Naive thymus-derived CD4-positive, alpha-beta T cell (primary cell): Measurements from ENCODE around the gene SELL. TPM values are rescaled to one million over a fixed set of nuclear protein-coding genes. Genes with fewer than 3 reads are reported as not detected.

Source experiments
- ATAC-seq: fragments of 150-1000 bp; cut with Tn5 transposase; 2 replicates; pipeline ENCODE4 v1.10.0; 2021; ENCODE audit warnings: mild to moderate bottlenecking, moderate library complexity
- CTCF ChIA-PET: fragments of 350-600 bp; sonication (Branson Sonifier 250); formaldehyde crosslinking; loops from one replicate; lab custom pipeline; 2021; ENCODE audit warnings: antibody characterized with exemption; lab: Charles Lee
- POLR2A ChIA-PET: fragments of 350-600 bp; sonication (Branson Sonifier 250); formaldehyde crosslinking; loops from one replicate; lab custom pipeline; 2021; ENCODE audit warnings: antibody characterized with exemption, inconsistent platforms; lab: Charles Lee
- DNase-seq, 9 donors: peaks; one replicate each; pipeline versions ENCODE4 v3.0.0 to v3.0.0-alpha.2; 2020 to 2022; ENCODE audit warnings: mixed read lengths in 1 of 9
- H3K27ac ChIP-seq: one replicate; pipeline ENCODE4 v1.7.0; 2013; ENCODE audit warnings: mild to moderate bottlenecking, low read depth, low read length, moderate library complexity
- H3K27me3 ChIP-seq, 2 donors: one replicate each; pipeline ENCODE4 v1.7.0; 2013; ENCODE audit warnings: low read length in 2 of 2, mild to moderate bottlenecking in 2 of 2, moderate library complexity in 2 of 2; ENCODE audit not compliant: control insufficient read depth in 2 of 2, insufficient read depth in 2 of 2
- H3K36me3 ChIP-seq, 3 experiments: 1 replicate in 2 of 3; 2 replicates in 1 of 3; pipeline ENCODE4 v1.7.0; 2013; ENCODE audit warnings: low read length in 3 of 3, mild to moderate bottlenecking in 3 of 3, moderate library complexity in 1 of 3; ENCODE audit not compliant: insufficient read depth in 3 of 3, control insufficient read depth in 2 of 3
- H3K4me1 ChIP-seq, 2 donors: one replicate each; pipeline ENCODE4 v1.7.0; 2013; ENCODE audit warnings: low read length in 2 of 2, mild to moderate bottlenecking in 2 of 2, moderate library complexity in 1 of 2; ENCODE audit not compliant: control insufficient read depth in 2 of 2, insufficient read depth in 2 of 2
- H3K4me3 ChIP-seq: 2 replicates; pipeline ENCODE4 v1.7.0; 2013; ENCODE audit warnings: mild to moderate bottlenecking, low read length
- H3K9me3 ChIP-seq, 3 experiments: 1 replicate in 2 of 3; 2 replicates in 1 of 3; pipeline ENCODE4 v1.7.0; 2013; ENCODE audit warnings: low read length in 3 of 3; ENCODE audit not compliant: control insufficient read depth in 2 of 3
- H3K27ac Mint-ChIP-seq, 9 donors: one replicate each; pipeline ENCODE4 v1.8.0; 2020 to 2022; ENCODE audit warnings: mixed read lengths in 9 of 9, mild to moderate bottlenecking in 8 of 9, moderate library complexity in 5 of 9, inconsistent platforms in 2 of 9
- H3K27me3 Mint-ChIP-seq, 5 donors: one replicate each; pipeline ENCODE4 v1.8.0; 2021 to 2022; ENCODE audit warnings: mixed read lengths in 5 of 5, mild to moderate bottlenecking in 1 of 5
- H3K36me3 Mint-ChIP-seq, 5 donors: one replicate each; pipeline ENCODE4 v1.8.0; 2020 to 2022; ENCODE audit warnings: mixed read lengths in 5 of 5, mild to moderate bottlenecking in 3 of 5, inconsistent platforms in 1 of 5
- H3K4me1 Mint-ChIP-seq, 7 donors: one replicate each; pipeline ENCODE4 v1.8.0; 2020 to 2022; ENCODE audit warnings: mixed read lengths in 7 of 7, mild to moderate bottlenecking in 3 of 7, inconsistent platforms in 1 of 7
- H3K4me3 Mint-ChIP-seq, 10 donors: one replicate each; pipeline ENCODE4 v1.8.0; 2020 to 2022; ENCODE audit warnings: mild to moderate bottlenecking in 10 of 10, mixed read lengths in 10 of 10, moderate library complexity in 6 of 10, inconsistent platforms in 2 of 10
- H3K9me3 Mint-ChIP-seq, 11 donors: one replicate each; pipeline ENCODE4 v1.8.0; 2020 to 2022; ENCODE audit warnings: mixed read lengths in 11 of 11, mild to moderate bottlenecking in 4 of 11, inconsistent platforms in 1 of 11, moderate library complexity in 1 of 11
- intact Hi-C, 2 donors: fragments of 100-400 bp; cut with micrococcal nuclease; formaldehyde crosslinking; loops; one replicate each; pipeline ENCODE4 v1.15.1; 2023
- polyA plus RNA-seq, 2 donors: library from polyadenylated mRNA; unstranded; fragments of 300-500 nt; fragmentation: Illumina TruSeq; gene quantifications; one replicate each; pipeline ENCODE4 v1.2.3, GENCODE V29; 2021
- total RNA-seq, 6 experiments: library from RNA in 5 of 6; stranded (reverse) in 5 of 6; gene quantifications; 1 replicate in 5 of 6; 2 replicates in 1 of 6; pipeline ENCODE4 v1.2.3 and lab custom pipeline; 2021 to 2026

The SELL gene
- total and polyA plus RNA-seq, 7 experiments from 2014 or later = 303 to 2,521 (median 582) TPM

DNA sequence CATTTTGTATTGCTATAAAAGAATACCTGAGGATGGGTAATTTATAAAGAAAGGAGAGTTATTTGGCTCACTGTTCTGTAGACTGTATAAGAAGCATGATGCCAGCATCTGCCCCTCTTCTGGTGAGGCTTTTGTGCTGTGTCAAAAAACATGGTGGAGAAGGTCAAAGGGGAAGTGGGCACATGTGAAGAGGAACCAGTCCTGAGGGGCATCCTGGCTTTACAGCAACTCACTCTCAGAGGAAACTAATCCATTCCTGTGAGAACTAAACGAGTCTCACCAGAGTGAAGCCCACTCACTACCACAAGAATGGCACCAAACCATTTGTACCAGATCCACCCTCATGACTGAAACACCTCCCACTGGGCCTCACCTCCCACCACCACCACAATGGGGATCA, 62.7 kb downstream of the SELL start:
- POLR2A ChIA-PET = no interaction called here
- no peak overlapping the region for H3K4me3 ChIP-seq
- no peaks in the 10 kb centered on the region for H3K36me3 ChIP-seq
- Mint-ChIP-seq H3K4me1 (peaks cover 18 to 55% (median 46%) of the 10 kb centered on the region in 7 donors), H3K9me3 (peaks cover 0 to 7% (median 0%) of the 10 kb centered on the region in 11 donors), H3K27me3 (no peaks in the 10 kb centered on the region), H3K4me3 (peak overlapping the region in 8 of 10 donors; percentile 10 to 74 (median 62)), H3K36me3 (peaks cover 0 to 16% (median 6%) of the 10 kb centered on the region in 5 donors), H3K27ac (peak overlapping the region in 8 of 9 donors; percentile 65 to 94 (median 88))
- H3K27me3 ChIP-seq = no peaks in the 10 kb centered on the region
- peak overlapping the region; percentile 17 for H3K27ac ChIP-seq
- CTCF ChIA-PET = no interaction called here
- H3K9me3 ChIP-seq = no peaks in the 10 kb centered on the region
- no peak for ATAC-seq
- intact Hi-C loops = loop anchor here in 1 of 2 donors (2.0 kb wide), 1 partner anchor 62 kb away; the partner anchor contains the start of gene SELL
- DNase-seq = no peak
- H3K4me1 ChIP-seq = peaks cover 14 to 28% of the 10 kb centered on the region in 2 donors

DNA sequence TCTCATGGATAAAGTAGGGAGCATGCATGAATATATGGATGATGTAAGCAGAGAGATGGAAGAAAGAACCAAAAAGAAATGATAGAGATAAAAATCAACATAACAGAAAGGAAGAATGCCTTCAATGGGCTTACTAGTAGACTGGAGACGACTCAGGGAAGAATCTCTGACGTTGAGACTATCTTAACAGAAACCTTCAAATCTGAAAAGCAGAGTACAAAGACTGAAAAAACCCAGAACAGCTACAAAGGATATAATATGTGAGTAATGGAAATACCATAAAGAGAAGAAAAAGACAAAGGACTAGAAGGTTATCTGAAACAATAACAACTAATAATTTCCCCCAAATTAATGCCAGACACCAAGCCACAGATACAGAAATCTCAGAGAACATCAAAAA, 63.2 kb downstream of the SELL start:
- Histone ChIP-seq H3K27ac (no peak overlapping the region), H3K36me3 (no peaks in the 10 kb centered on the region), H3K4me3 (no peak overlapping the region), H3K9me3 (no peaks in the 10 kb centered on the region), H3K4me1 (peaks cover 14 to 28% of the 10 kb centered on the region in 2 donors), H3K27me3 (no peaks in the 10 kb centered on the region)
- no peak for DNase-seq
- H3K27me3 Mint-ChIP-seq = no peaks in the 10 kb centered on the region
- H3K36me3 Mint-ChIP-seq = peaks cover 0 to 16% (median 6%) of the 10 kb centered on the region in 5 donors
- ChIA-PET POLR2A (interaction anchor here (0.7 to 2.8 kb wide), 4 partner anchors 14 to 51 kb away, joined by 3 to 10 read pairs (median 4); no protein-coding TSS in a partner anchor), CTCF (interaction anchor here (2.1 kb wide), 1 partner anchor 46 kb away, joined by 8 read pairs; no protein-coding TSS in a partner anchor)
- H3K4me1 Mint-ChIP-seq = peaks cover 18 to 55% (median 42%) of the 10 kb centered on the region in 7 donors
- intact Hi-C loops = loop anchor here in 1 of 2 donors (2.0 kb wide), 1 partner anchor 63 kb away; the partner anchor contains the start of gene SELL
- H3K27ac Mint-ChIP-seq = peak overlapping the region in 8 of 9 donors; percentile 65 to 94 (median 88)
- H3K9me3 Mint-ChIP-seq = peaks cover 0 to 7% (median 0%) of the 10 kb centered on the region in 11 donors
- H3K4me3 Mint-ChIP-seq = peak overlapping the region in 8 of 10 donors; percentile 42 to 74 (median 62)
- ATAC-seq = no peak

DNA sequence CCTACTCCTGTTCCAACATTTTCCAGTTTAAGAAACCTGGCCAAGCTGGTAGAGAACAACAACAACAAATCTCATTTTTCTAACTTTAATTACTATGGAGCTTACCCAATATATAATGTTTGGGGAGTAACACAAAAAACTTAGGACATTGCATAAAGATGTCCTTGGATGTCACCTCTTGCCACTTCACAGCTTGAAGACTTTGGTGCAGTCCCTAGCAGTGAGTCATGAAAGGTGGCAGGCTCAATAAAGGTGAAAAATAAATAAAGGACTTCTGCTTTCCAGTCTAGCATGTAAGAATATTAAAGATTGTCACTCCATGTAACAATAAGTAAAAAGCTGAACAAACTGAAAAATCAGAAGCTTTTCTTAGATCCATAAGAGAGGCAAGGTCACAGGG, 63.9 kb downstream of the SELL start:
- no peaks in the 10 kb centered on the region for H3K27me3 Mint-ChIP-seq
- H3K27me3 ChIP-seq = no peaks in the 10 kb centered on the region
- H3K4me1 ChIP-seq = peaks cover 14 to 28% of the 10 kb centered on the region in 2 donors
- ATAC-seq = no peak
- H3K9me3 ChIP-seq = no peaks in the 10 kb centered on the region
- ChIA-PET POLR2A (interaction anchor here (0.7 to 2.8 kb wide), 5 partner anchors 11 to 55 kb away, joined by 3 to 10 read pairs (median 4); no protein-coding TSS in a partner anchor), CTCF (interaction anchor here (0.6 to 2.1 kb wide), 2 partner anchors 46 to 100 kb away, joined by 3 to 8 read pairs; no protein-coding TSS in a partner anchor)
- H3K4me3 Mint-ChIP-seq = peak overlapping the region in 3 of 10 donors; percentile 56 to 64 (median 62)
- peaks cover 0 to 16% (median 6%) of the 10 kb centered on the region in 5 donors for H3K36me3 Mint-ChIP-seq
- DNase-seq = no peak
- intact Hi-C loops = no loop called here
- H3K27ac Mint-ChIP-seq = peak overlapping the region in 7 of 9 donors; percentile 69 to 94 (median 90)
- H3K4me1 Mint-ChIP-seq = peaks cover 18 to 55% (median 45%) of the 10 kb centered on the region in 7 donors
- no peak overlapping the region for H3K27ac ChIP-seq
- peaks cover 0 to 7% (median 0%) of the 10 kb centered on the region in 11 donors for H3K9me3 Mint-ChIP-seq
- no peak overlapping the region for H3K4me3 ChIP-seq
- H3K36me3 ChIP-seq = no peaks in the 10 kb centered on the region

DNA sequence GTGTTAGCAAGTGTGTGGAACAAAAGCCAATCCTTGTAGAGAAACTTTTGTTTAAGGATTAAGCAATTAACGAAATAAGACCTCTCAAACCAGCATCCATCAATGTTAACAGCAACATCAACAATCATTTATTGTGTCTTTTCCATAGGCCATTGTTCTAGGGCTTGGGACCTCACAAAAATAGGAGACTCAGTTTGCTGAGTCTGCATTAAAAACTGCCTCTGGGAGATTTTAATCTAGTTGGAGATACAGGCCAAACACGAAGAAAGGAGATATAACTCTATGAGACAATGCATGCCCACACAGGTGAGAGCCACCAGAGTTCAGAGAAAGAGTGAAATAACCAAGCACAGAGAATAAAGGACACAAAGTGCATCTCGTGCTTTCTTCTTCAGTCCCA, 67.1 kb downstream of the SELL start:
- intact Hi-C loops = loop anchor here in 1 of 2 donors (2.0 kb wide), 1 partner anchor 13 kb away; the partner anchor contains the start of gene SELP
- no peaks in the 10 kb centered on the region for H3K9me3 ChIP-seq
- Mint-ChIP-seq H3K36me3 (peaks cover 0 to 14% (median 6%) of the 10 kb centered on the region in 5 donors), H3K27me3 (no peaks in the 10 kb centered on the region), H3K4me3 (no peak overlapping the region), H3K9me3 (peaks cover 0 to 9% (median 3%) of the 10 kb centered on the region in 11 donors), H3K4me1 (peaks cover 8 to 49% (median 41%) of the 10 kb centered on the region in 7 donors), H3K27ac (peak overlapping the region in 3 of 9 donors; percentile 43 to 69 (median 51))
- no peak overlapping the region for H3K4me3 ChIP-seq
- H3K4me1 ChIP-seq = peaks cover 11 to 20% of the 10 kb centered on the region in 2 donors
- DNase-seq (no peak), ATAC-seq (no peak)
- ChIA-PET CTCF (interaction anchor here (0.5 to 0.8 kb wide), 2 partner anchors 18 to 29 kb away, joined by 3 to 4 read pairs; no protein-coding TSS in a partner anchor), POLR2A (interaction anchor here (4.1 kb wide), 1 partner anchor 17 kb away, joined by 25 read pairs; the partner anchor contains the start of gene SELP)
- H3K36me3 ChIP-seq = no peaks in the 10 kb centered on the region
- no peak overlapping the region for H3K27ac ChIP-seq
- H3K27me3 ChIP-seq = no peaks in the 10 kb centered on the region

Other genes with a start within 250 kb of the SELL start
- 1 to 10 TPM; 3.7 to 5.9 (median 4.8) TPM for gene SLC19A2, start 225.7 kb downstream of the SELL start, total RNA-seq
- gene SLC19A2, start 225.7 kb downstream of the SELL start, polyA plus RNA-seq = under 1 TPM; 0.53 to 0.66 TPM
- gene F5, start 125.1 kb downstream of the SELL start, total RNA-seq = 10 to 100 TPM in 2 of 5 experiments, 1 to 10 TPM in 3; 3.7 to 14.6 (median 5.7) TPM
- 1 to 10 TPM; 1.2 to 2.8 TPM for gene F5, start 125.1 kb downstream of the SELL start, polyA plus RNA-seq
- gene SELP, start 81.5 kb downstream of the SELL start, total RNA-seq = 1 to 10 TPM in 4 of 5 experiments, under 1 TPM in 1; 0.27 to 3.2 (median 2.3) TPM
- gene SELP, start 81.5 kb downstream of the SELL start, polyA plus RNA-seq = under 1 TPM; 0.39 to 0.50 TPM
- gene SELE, start 22.5 kb upstream of the SELL start, total RNA-seq = not detected
- gene SELE, start 22.5 kb upstream of the SELL start, polyA plus RNA-seq = not detected
- 10 to 100 TPM in 3 of 5 experiments, 1 to 10 TPM in 2; 4.9 to 21.1 (median 13.4) TPM for gene METTL18, start 83.3 kb upstream of the SELL start, total RNA-seq
- 10 to 100 TPM; 22.2 to 29.5 TPM for gene METTL18, start 83.3 kb upstream of the SELL start, polyA plus RNA-seq
- gene SCYL3, start 182.3 kb upstream of the SELL start, total RNA-seq = 10 to 100 TPM in 4 of 5 experiments, 1 to 10 TPM in 1; 9.5 to 22.7 (median 17.3) TPM
- gene SCYL3, start 182.3 kb upstream of the SELL start, polyA plus RNA-seq = 10 to 100 TPM; 12.3 to 19.6 TPM